Activated naive CD8-positive, alpha-beta T cell (primary cell): Measurements from ENCODE around the gene ELL.

ENCODE experiments used
- H3K27ac Mint-ChIP-seq: one replicate; pipeline ENCODE4 v1.8.0; 2021; ENCODE audit warnings: mixed read lengths
- H3K27me3 Mint-ChIP-seq: one replicate; pipeline ENCODE4 v1.8.0; 2021; ENCODE audit warnings: mixed read lengths
- H3K36me3 Mint-ChIP-seq: one replicate; pipeline ENCODE4 v1.8.0; 2021; ENCODE audit warnings: mixed read lengths
- H3K4me1 Mint-ChIP-seq: one replicate; pipeline ENCODE4 v1.8.0; 2021; ENCODE audit warnings: low read depth, mixed read lengths
- H3K4me3 Mint-ChIP-seq: one replicate; pipeline ENCODE4 v1.8.0; 2021; ENCODE audit warnings: mild to moderate bottlenecking, mixed read lengths
- H3K9me3 Mint-ChIP-seq: one replicate; pipeline ENCODE4 v1.8.0; 2021; ENCODE audit warnings: low read depth, mixed read lengths

Gene ELL

GRCh38 chr19:18521692-18522123 lies at the start of gene ELL:
Gene ELL (minus strand): TSS chr19:18522070. CDS start chr19:18522055, 15 bp downstream.
- Mint-ChIP-seq H3K9me3 (no peaks in the 10 kb centered on the region), H3K36me3 (no peaks in the 10 kb centered on the region), H3K4me3 (peak within 1 kb of the TSS; percentile 99), H3K27ac (peak within 1 kb of the TSS; percentile 94), H3K4me1 (peaks cover 18% of the 10 kb centered on the region), H3K27me3 (no peaks in the 10 kb centered on the region)

GRCh38 chr19:18568367-18568766 lies 46.5 kb upstream of the ELL start:
- no peaks in the 10 kb centered on the region for H3K9me3 Mint-ChIP-seq
- H3K4me1 Mint-ChIP-seq, result peaks cover 11% of the 10 kb centered on the region
- H3K4me3 Mint-ChIP-seq, result no peak overlapping the region
- H3K27me3 Mint-ChIP-seq, result no peaks in the 10 kb centered on the region
- no peak overlapping the region for H3K27ac Mint-ChIP-seq
- peaks cover 6% of the 10 kb centered on the region for H3K36me3 Mint-ChIP-seq

GRCh38 chr19:18566953-18567352 lies 45.1 kb upstream of the ELL start:
- H3K27ac Mint-ChIP-seq, result no peak overlapping the region
- H3K4me1 Mint-ChIP-seq, result peaks cover 3% of the 10 kb centered on the region
- H3K36me3 Mint-ChIP-seq, result no peaks in the 10 kb centered on the region

GRCh38 chr19:18562086-18562485 lies 40.2 kb upstream of the ELL start:
- Mint-ChIP-seq H3K36me3 (no peaks in the 10 kb centered on the region), H3K27ac (no peak overlapping the region), H3K27me3 (no peaks in the 10 kb centered on the region), H3K9me3 (no peaks in the 10 kb centered on the region), H3K4me1 (peaks cover 11% of the 10 kb centered on the region), H3K4me3 (no peak overlapping the region)

More at GRCh38 chr19:18566953-18567352, 45.1 kb upstream of the ELL start:
- Mint-ChIP-seq H3K9me3 (no peaks in the 10 kb centered on the region), H3K4me3 (no peak overlapping the region), H3K27me3 (no peaks in the 10 kb centered on the region)

- peak overlapping the region; percentile 98 for H3K4me3 Mint-ChIP-seq
- peaks cover 11% of the 10 kb centered on the region for H3K4me1 Mint-ChIP-seq
- no peaks in the 10 kb centered on the region for H3K27me3 Mint-ChIP-seq
- no peaks in the 10 kb centered on the region for H3K36me3 Mint-ChIP-seq
- H3K9me3 Mint-ChIP-seq, result no peaks in the 10 kb centered on the region
- peak overlapping the region; percentile 46 for H3K27ac Mint-ChIP-seq
Measured at GRCh38 chr19:18559685-18560084, 37.8 kb upstream of the ELL start.

GRCh38 chr19:18558604-18559003 lies 36.7 kb upstream of the ELL start:
- no peaks in the 10 kb centered on the region for H3K9me3 Mint-ChIP-seq
- peak overlapping the region; percentile 98 for H3K4me3 Mint-ChIP-seq
- peaks cover 11% of the 10 kb centered on the region for H3K4me1 Mint-ChIP-seq
- peak overlapping the region; percentile 96 for H3K27ac Mint-ChIP-seq
- no peaks in the 10 kb centered on the region for H3K27me3 Mint-ChIP-seq
- no peaks in the 10 kb centered on the region for H3K36me3 Mint-ChIP-seq

- H3K27ac Mint-ChIP-seq, result peak overlapping the region; percentile 96
- no peaks in the 10 kb centered on the region for H3K36me3 Mint-ChIP-seq
- H3K4me1 Mint-ChIP-seq, result peaks cover 11% of the 10 kb centered on the region
- peak overlapping the region; percentile 98 for H3K4me3 Mint-ChIP-seq
- no peaks in the 10 kb centered on the region for H3K9me3 Mint-ChIP-seq
- no peaks in the 10 kb centered on the region for H3K27me3 Mint-ChIP-seq
Measured at GRCh38 chr19:18558202-18558555, 36.3 kb upstream of the ELL start.

- no peaks in the 10 kb centered on the region for H3K27me3 Mint-ChIP-seq
- no peaks in the 10 kb centered on the region for H3K9me3 Mint-ChIP-seq
- H3K36me3 Mint-ChIP-seq, result no peaks in the 10 kb centered on the region
- peak within 1 kb of the TSS; percentile 98 for H3K4me3 Mint-ChIP-seq
- peaks cover 11% of the 10 kb centered on the region for H3K4me1 Mint-ChIP-seq
- peak within 1 kb of the TSS; percentile 96 for H3K27ac Mint-ChIP-seq
Measured at GRCh38 chr19:18557411-18558201, 35.7 kb upstream of the ELL start, which contains the start of gene KXD1. Gene KXD1 (plus strand): TSS chr19:18557870. CDS start chr19:18562057, 4,187 bp downstream.

GRCh38 chr19:18551631-18552030 lies 29.8 kb upstream of the ELL start:
- no peaks in the 10 kb centered on the region for H3K4me1 Mint-ChIP-seq
- no peak overlapping the region for H3K27ac Mint-ChIP-seq
- H3K9me3 Mint-ChIP-seq, result no peaks in the 10 kb centered on the region
- no peaks in the 10 kb centered on the region for H3K27me3 Mint-ChIP-seq
- no peak overlapping the region for H3K4me3 Mint-ChIP-seq
- H3K36me3 Mint-ChIP-seq, result no peaks in the 10 kb centered on the region

- H3K4me3 Mint-ChIP-seq, result peak overlapping the region; percentile 94
- H3K9me3 Mint-ChIP-seq, result no peaks in the 10 kb centered on the region
- H3K4me1 Mint-ChIP-seq, result peaks cover 22% of the 10 kb centered on the region
- no peaks in the 10 kb centered on the region for H3K36me3 Mint-ChIP-seq
- no peaks in the 10 kb centered on the region for H3K27me3 Mint-ChIP-seq
- H3K27ac Mint-ChIP-seq, result peak overlapping the region; percentile 94
Measured at GRCh38 chr19:18543814-18544475, 22.1 kb upstream of the ELL start.

GRCh38 chr19:18542941-18543813 lies 21.3 kb upstream of the ELL start, which contains the start of gene FKBP8:
Gene FKBP8 (minus strand): TSS chr19:18543573. CDS start chr19:18541970, 1,603 bp downstream.
- H3K36me3 Mint-ChIP-seq, result no peaks in the 10 kb centered on the region
- H3K27me3 Mint-ChIP-seq, result no peaks in the 10 kb centered on the region
- peak within 1 kb of the TSS; percentile 94 for H3K4me3 Mint-ChIP-seq
- H3K4me1 Mint-ChIP-seq, result peaks cover 22% of the 10 kb centered on the region
- peak within 1 kb of the TSS; percentile 94 for H3K27ac Mint-ChIP-seq
- no peaks in the 10 kb centered on the region for H3K9me3 Mint-ChIP-seq

GRCh38 chr19:18541992-18542940 lies 20.4 kb upstream of the ELL start:
- no peaks in the 10 kb centered on the region for H3K36me3 Mint-ChIP-seq

GRCh38 chr19:18541258-18541991 lies 19.6 kb upstream of the ELL start:
- Mint-ChIP-seq H3K4me1 (peaks cover 22% of the 10 kb centered on the region), H3K27me3 (no peaks in the 10 kb centered on the region), H3K27ac (peak overlapping the region; percentile 84), H3K9me3 (no peaks in the 10 kb centered on the region), H3K4me3 (peak overlapping the region; percentile 89), H3K36me3 (peaks cover 2% of the 10 kb centered on the region)

More at GRCh38 chr19:18541992-18542940, 20.4 kb upstream of the ELL start:
- Mint-ChIP-seq H3K9me3 (no peaks in the 10 kb centered on the region), H3K27ac (peak overlapping the region; percentile 84), H3K27me3 (no peaks in the 10 kb centered on the region), H3K4me3 (peak overlapping the region; percentile 89), H3K4me1 (peaks cover 22% of the 10 kb centered on the region)
